HEK293 (cell line): ENCODE results near the gene FIBP.

ENCODE experiments used
- CTCF ChIP-seq: fragments of 450-650 bp; formaldehyde crosslinking; IDR thresholded peaks from 2 replicates; pipeline ENCODE4 v1.5.1; 2016; ENCODE audit warnings: missing biosample characterization, missing genetic modification characterization
- OSR2 ChIP-seq: fragments of 450-650 bp; formaldehyde crosslinking; IDR thresholded peaks from 2 replicates; pipeline ENCODE4 v1.5.1; 2016; ENCODE audit warnings: missing biosample characterization, missing genetic modification characterization
- ZBTB48 ChIP-seq: fragments of 450-650 bp; formaldehyde crosslinking; IDR thresholded peaks from 2 replicates; pipeline ENCODE4 v1.5.1; 2016; ENCODE audit warnings: missing biosample characterization, missing genetic modification characterization
- ZNF133 ChIP-seq: fragments of 450-650 bp; formaldehyde crosslinking; IDR thresholded peaks from 2 replicates; pipeline ENCODE4 v1.5.1; 2016; ENCODE audit warnings: missing biosample characterization, missing genetic modification characterization
- ZNF324 ChIP-seq: fragments of 450-650 bp; formaldehyde crosslinking; IDR thresholded peaks from 2 replicates; pipeline ENCODE4 v1.5.1; 2016; ENCODE audit warnings: missing biosample characterization, missing genetic modification characterization

GRCh38 chr11:65927904-65928397 lies 39.7 kb upstream of the FIBP start:
- TF ChIP-seq ZNF133 (tag by site-specific recombination) = no peak
- TF ChIP-seq CTCF (tag by site-specific recombination) = no peak
- no peak for TF ChIP-seq ZBTB48 (tag by site-specific recombination)
- no peak for TF ChIP-seq ZNF324 (tag by site-specific recombination)
- TF ChIP-seq OSR2 (tag by site-specific recombination) = no peak
